Stomach (tissue), 4 donors: Measurements from ENCODE around the gene DHX29.
"Not testable (repeated sequence)": the region's sequence is repeated elsewhere in the genome, so short reads cannot be mapped to it uniquely, and the experiment has no call there.

Source experiments
- CTCF ChIP-seq, 7 experiments: fragments of 450-650 bp in 4 of 7; fragments of 200-600 bp in 3 of 7; sonication (generic) in 3 of 7; IDR thresholded peaks; one replicate each; pipeline ENCODE4 v1.5.1; 2016 to 2019; ENCODE audit warnings: antibody characterized with exemption in 7 of 7, control low read depth in 2 of 7, mild to moderate bottlenecking in 1 of 7
- EP300 ChIP-seq: sonication (generic); formaldehyde crosslinking; IDR thresholded peaks from one replicate; pipeline ENCODE4 v1.6.1; 2017; ENCODE audit warnings: antibody characterized with exemption
- POLR2A ChIP-seq, 4 donors: fragments of 450-650 bp; IDR thresholded peaks; one replicate each; pipeline ENCODE4 v1.6.1; 2016; ENCODE audit warnings: antibody characterized with exemption in 4 of 4, control low read depth in 2 of 4, mild to moderate bottlenecking in 1 of 4, moderate library complexity in 1 of 4
- POLR2AphosphoS5 ChIP-seq, 3 donors: sonication (generic); formaldehyde crosslinking; IDR thresholded peaks; one replicate each; pipeline ENCODE4 v1.6.1; 2016; ENCODE audit warnings: antibody characterized with exemption in 3 of 3

- TF ChIP-seq CTCF (IDR thresholded peaks at IDR 0.05); POLR2AphosphoS5 (IDR thresholded peaks at IDR 0.05); POLR2A (IDR thresholded peaks at IDR 0.05); EP300: not testable (repeated sequence)
These were observed 10.7 kb upstream of the DHX29 start for GRCh38 chr5:55318237-55318636.
